ENCODE data around the gene MUC6. TPM values are rescaled to one million over a fixed set of nuclear protein-coding genes. Genes with fewer than 3 reads are reported as not detected.

MUC6 gene
- total RNA-seq, 2 experiments from 2014 or later, result not detected

DNA sequence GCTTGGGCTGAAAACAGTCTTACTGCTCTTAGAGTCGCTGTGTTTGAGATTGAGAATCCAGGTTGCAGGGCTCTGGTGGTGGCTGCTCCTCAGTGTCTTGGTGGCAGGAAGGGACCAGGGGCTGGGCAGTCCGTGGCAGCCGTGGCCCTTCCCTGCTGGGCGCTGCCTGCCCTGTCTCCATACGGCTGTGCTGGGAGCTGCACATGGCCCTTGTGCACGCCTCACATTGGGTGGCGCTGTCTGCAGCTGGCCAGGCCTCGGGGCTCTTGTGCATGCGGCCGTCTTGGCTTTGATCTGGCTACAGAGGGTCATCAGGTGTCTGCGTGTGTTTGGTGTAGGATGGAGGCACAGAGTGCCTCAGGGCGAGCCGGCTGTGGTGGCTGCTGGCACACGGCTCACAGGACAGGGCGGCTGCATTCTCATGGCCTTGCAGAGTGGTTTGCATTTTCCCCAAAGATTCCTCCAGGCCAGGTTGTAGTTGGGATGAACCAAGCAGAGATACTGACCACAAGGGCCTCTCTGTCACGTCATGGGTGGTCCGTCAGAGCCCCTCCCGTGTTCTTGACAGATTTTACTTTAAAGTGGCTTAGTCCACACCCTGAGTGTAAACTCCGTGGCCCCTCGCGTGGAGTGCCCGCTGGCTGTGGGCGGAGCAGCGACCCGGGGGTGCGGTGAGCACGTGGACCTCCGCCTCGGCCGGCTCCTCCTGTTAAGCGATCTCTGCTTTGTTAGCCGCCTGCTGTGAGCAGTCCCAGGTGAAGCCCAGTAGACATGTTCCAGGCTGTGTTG is 34.7 kb downstream of the MUC6 start:
- Mint-ChIP-seq H3K9me3 (no peaks in the 10 kb centered on the region), H3K4me1 (no peaks in the 10 kb centered on the region), H3K27ac (no peak overlapping the region), H3K36me3 (ENCODE audit: low read depth) (peaks cover 27% of the 10 kb centered on the region), H3K27me3 (no peaks in the 10 kb centered on the region), H3K4me3 (no peak overlapping the region)
- ChIA-PET POLR2A (no interaction called here), CTCF (no interaction called here)
- no peak for DNase-seq

DNA sequence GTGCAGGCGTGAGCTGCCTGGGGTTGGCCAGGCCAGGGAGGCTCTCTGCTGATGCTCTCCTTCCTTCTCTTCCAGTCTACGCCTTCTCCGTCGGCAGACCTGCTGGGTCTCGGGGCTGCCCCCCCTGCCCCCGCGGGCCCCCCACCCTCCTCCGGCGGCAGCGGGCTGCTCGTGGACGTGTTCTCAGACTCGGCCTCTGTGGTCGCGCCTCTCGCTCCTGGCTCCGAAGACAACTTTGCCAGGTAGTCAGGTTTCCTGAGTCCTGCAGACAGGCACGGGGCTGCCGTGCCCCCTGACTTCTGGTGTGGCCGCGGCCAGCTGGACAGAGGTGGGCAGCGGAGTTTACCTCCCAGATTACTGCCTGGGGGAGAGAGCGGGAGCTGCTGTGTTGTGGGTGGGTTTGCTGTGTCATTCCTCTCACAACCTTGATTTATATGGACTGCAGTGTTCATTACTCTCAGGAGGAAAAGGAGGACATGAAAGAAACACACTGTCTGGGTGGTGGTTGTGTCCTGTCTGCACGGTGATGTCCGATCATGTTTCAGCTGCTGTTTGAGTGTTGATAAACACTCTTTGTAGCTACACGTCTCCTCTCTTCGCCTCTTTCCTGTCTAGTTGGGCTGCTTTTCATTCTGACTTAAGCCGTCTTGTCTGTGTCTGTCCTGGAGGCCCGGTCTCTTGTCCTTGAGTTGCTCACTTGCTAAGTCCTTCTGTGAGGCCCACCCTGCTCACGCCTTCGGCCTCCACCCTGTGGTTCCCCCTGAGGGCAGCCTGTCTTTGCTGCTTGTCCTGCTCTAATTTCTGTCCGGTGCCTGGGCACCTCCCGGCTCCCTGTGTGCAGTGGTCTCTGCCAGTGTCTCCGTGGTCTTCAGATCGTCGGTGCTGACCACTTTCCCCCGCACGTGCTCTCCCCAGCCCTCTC is 35.9 kb downstream of the MUC6 start:
- Mint-ChIP-seq H3K4me1 (peaks cover 6% of the 10 kb centered on the region), H3K27me3 (no peaks in the 10 kb centered on the region), H3K27ac (no peak overlapping the region), H3K9me3 (no peaks in the 10 kb centered on the region), H3K4me3 (no peak overlapping the region), H3K36me3 (ENCODE audit: low read depth) (peaks cover 35% of the 10 kb centered on the region)
- no peak for DNase-seq
- ChIA-PET POLR2A (interaction anchor here (0.6 kb wide), 1 partner anchor 14 kb away, joined by 3 read pairs; no protein-coding TSS in a partner anchor), CTCF (no interaction called here)

DNA sequence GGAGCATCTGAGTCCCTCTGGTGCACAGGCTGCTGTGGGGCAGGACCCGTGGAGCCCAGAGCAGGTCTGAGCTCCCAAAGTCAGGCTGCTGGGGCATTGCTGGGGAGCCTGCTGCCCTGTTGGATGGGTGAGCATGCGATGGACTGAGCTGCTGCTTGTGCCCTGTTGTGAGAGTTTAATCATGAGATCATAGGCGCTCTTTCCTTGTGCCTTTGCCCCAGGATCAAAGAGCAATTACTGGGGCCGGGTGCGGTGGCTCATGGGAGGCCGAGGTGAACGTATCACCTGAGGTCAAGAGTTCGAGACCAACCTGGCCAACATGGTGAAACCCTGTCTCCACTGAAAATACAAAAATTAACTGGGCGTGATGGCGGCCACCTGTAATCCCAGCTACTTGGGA is 37.5 kb downstream of the MUC6 start:
- peaks cover 32% of the 10 kb centered on the region for H3K36me3 Mint-ChIP-seq (ENCODE audit: low read depth)
- ChIA-PET POLR2A (no interaction called here), CTCF (no interaction called here)
- H3K9me3 Mint-ChIP-seq, result no peaks in the 10 kb centered on the region
- no peak overlapping the region for H3K27ac Mint-ChIP-seq
- H3K4me1 Mint-ChIP-seq, result peaks cover 10% of the 10 kb centered on the region
- no peaks in the 10 kb centered on the region for H3K27me3 Mint-ChIP-seq
- H3K4me3 Mint-ChIP-seq, result no peak overlapping the region
- DNase-seq, result no peak

DNA sequence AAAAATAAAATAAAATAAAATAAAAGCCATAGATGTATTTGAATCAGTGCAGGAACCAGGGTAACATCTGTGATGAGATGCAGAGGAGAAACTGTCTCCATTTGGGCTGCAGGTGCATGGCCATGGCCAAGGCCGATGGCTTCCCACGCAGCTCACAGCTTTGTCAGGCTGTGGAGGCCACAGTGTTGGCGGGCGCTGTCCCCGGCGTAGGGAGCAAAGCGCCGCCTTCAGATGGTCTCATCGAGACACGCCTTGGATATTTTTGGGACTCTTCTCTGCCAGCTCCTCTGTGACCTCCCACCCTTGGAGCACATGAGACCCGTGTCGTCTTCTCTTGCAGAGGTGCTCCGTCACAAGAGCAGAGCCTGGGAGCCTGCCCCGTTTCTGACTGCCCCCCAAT is 38.6 kb downstream of the MUC6 start:
- Mint-ChIP-seq H3K27ac (no peak overlapping the region), H3K4me3 (no peak overlapping the region), H3K4me1 (peaks cover 10% of the 10 kb centered on the region), H3K9me3 (no peaks in the 10 kb centered on the region), H3K27me3 (no peaks in the 10 kb centered on the region), H3K36me3 (ENCODE audit: low read depth) (peaks cover 29% of the 10 kb centered on the region)
- CTCF ChIA-PET, result no interaction called here
- POLR2A ChIA-PET, result no interaction called here
- no peak for DNase-seq

DNA sequence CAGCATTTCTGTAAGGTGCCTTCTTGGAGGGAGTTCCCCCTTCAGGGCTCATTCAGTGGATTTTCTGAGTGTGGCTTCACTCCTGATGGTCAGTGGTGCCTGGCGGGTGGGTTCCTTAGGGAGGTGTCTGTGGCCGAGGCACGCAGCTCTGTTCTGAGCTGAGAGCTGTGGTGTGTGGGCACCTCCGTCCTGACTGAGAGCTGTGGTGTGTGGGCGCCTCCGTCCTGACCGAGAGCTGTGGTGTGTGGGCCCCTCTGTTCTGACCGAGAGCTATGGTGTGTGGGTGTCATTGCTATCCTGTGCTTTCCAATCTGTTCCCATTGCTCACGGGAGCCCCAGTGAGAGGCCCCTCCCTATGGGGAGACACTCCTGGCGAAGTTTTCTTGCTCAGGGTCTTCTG is 39.8 kb downstream of the MUC6 start:
- Mint-ChIP-seq H3K4me3 (no peak overlapping the region), H3K36me3 (ENCODE audit: low read depth) (peaks cover 27% of the 10 kb centered on the region), H3K9me3 (no peaks in the 10 kb centered on the region), H3K27ac (no peak overlapping the region), H3K27me3 (no peaks in the 10 kb centered on the region), H3K4me1 (peaks cover 10% of the 10 kb centered on the region)
- POLR2A ChIA-PET, result no interaction called here
- DNase-seq, result no peak
- CTCF ChIA-PET, result no interaction called here

DNA sequence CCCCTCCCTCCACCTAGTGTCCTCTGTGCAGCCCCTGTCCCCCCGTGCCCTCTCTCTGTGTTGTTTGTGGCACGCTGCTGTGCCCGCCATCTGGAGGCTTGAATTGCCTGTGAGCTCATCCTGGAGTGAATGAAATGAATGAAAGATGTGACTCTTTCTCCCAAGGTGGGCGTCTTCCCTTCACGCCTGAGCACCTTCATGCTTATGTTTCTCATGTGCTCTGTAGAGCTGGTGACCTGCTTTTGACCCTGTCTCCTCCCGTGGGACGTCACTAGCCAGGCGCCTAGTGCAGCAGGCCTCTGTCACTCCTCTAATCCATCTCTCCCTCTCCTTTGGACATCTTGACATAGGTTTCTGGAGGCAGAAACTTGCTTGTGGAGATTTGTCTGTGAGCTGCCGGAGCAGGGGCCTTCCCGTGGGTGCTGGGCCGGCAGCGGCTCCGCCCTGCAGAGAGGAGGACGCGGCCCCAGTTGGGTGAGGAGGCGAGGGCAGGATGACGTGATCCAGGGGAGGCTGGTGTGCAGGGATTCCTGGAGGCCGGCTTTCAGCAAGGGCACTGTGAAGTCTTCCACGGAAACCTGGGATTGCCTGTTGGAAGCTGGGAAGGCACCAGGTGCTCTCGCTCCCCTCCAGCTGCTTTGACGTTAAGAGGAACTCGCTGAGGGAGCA is 40.6 kb downstream of the MUC6 start:
- Mint-ChIP-seq H3K4me1 (peaks cover 10% of the 10 kb centered on the region), H3K36me3 (ENCODE audit: low read depth) (peaks cover 20% of the 10 kb centered on the region), H3K9me3 (no peaks in the 10 kb centered on the region), H3K27ac (peak overlapping the region; percentile 68), H3K27me3 (no peaks in the 10 kb centered on the region), H3K4me3 (no peak overlapping the region)
- CTCF ChIA-PET, result no interaction called here
- POLR2A ChIA-PET, result no interaction called here
- DNase-seq, result no peak

DNA sequence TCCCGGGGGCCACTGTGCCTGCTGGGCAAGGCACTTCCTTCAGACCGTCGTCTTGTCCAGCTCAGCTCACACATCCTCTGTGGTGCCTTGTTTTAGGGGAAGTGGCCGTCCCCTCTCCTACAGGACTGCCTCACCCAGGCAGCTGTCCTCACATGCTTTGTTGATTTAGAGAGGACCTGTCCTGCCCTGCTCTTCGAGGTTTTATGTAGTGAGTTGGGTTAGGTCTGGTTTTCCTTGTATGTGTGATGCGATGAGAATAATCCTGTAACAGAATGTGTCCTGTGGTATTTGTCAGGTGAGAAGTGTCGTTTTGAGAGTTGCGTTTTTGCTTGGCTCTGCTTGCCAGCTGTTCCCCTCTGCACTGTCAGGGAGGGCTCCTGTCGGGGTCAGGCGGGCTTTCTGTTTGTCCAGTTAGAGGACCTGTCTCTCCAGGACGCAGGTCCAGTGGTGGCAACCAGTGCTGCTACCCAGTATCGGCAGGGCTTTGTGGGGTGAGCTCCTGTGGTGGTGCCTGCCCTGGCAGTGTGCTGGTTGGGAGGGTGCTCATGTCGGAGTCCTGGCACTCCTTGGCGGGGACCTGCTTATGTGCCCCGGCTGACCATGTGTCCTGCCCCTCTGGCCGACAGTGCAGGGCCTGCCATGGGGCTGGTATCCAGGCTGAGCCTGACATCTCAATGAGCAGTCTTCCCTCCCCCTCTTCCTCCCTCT is 41.3 kb downstream of the MUC6 start:
- Mint-ChIP-seq H3K36me3 (ENCODE audit: low read depth) (peaks cover 20% of the 10 kb centered on the region), H3K9me3 (no peaks in the 10 kb centered on the region), H3K4me1 (peaks cover 10% of the 10 kb centered on the region), H3K27ac (peak overlapping the region; percentile 36), H3K27me3 (no peaks in the 10 kb centered on the region), H3K4me3 (no peak overlapping the region)
- no peak for DNase-seq
- CTCF ChIA-PET, result no interaction called here
- POLR2A ChIA-PET, result no interaction called here

DNA sequence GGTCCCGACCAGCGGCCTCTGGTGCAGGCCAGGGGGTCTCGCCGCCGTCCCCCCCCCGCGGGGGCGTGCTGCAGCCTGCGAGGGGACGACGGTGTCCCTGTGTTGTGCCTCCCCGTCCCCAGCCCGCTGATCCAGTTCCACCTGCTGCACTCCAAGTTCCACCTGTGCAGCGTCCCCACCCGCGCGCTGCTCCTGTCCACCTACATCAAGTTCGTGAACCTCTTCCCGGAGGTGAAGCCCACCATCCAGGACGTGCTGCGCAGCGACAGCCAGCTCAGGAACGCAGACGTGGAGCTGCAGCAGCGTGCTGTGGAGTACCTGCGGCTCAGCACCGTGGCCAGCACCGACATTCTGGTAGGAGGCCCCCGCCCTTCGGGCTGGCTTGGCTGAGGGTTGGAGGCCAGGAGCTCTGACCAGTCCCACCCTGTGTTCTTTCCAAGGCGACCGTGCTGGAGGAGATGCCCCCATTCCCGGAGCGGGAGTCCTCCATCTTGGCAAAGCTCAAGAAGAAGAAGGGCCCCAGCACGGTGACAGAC is 42.8 kb downstream of the MUC6 start:
- Mint-ChIP-seq H3K27ac (no peak overlapping the region), H3K27me3 (no peaks in the 10 kb centered on the region), H3K4me3 (no peak overlapping the region), H3K36me3 (ENCODE audit: low read depth) (peaks cover 31% of the 10 kb centered on the region), H3K9me3 (no peaks in the 10 kb centered on the region), H3K4me1 (peaks cover 10% of the 10 kb centered on the region)
- no peak for DNase-seq
- CTCF ChIA-PET, result no interaction called here
- POLR2A ChIA-PET, result no interaction called here

DNA sequence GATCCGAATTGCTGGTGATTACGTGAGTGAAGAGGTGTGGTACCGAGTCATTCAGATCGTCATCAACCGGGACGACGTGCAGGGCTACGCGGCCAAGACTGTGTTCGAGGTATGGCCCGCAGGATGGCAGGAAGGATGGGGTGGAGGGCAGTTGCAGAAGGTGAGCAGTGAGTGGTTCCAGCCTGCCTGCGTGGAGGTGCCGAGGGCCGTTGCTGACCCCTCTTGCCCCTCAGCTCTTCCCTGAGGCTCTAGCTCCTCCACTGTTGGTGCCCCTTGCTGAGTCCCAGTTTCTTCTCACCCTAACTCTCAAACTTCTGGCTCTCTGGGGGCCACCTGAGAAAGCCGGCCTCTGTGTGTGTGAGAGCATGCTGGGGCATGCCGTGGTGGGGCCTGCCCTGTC is 43.9 kb downstream of the MUC6 start:
- H3K27me3 Mint-ChIP-seq, result no peaks in the 10 kb centered on the region
- H3K36me3 Mint-ChIP-seq (ENCODE audit: low read depth), result peaks cover 37% of the 10 kb centered on the region
- ChIA-PET POLR2A (no interaction called here), CTCF (no interaction called here)
- no peak overlapping the region for H3K4me3 Mint-ChIP-seq
- no peaks in the 10 kb centered on the region for H3K9me3 Mint-ChIP-seq
- DNase-seq, result no peak
- H3K4me1 Mint-ChIP-seq, result peaks cover 10% of the 10 kb centered on the region
- no peak overlapping the region for H3K27ac Mint-ChIP-seq

DNA sequence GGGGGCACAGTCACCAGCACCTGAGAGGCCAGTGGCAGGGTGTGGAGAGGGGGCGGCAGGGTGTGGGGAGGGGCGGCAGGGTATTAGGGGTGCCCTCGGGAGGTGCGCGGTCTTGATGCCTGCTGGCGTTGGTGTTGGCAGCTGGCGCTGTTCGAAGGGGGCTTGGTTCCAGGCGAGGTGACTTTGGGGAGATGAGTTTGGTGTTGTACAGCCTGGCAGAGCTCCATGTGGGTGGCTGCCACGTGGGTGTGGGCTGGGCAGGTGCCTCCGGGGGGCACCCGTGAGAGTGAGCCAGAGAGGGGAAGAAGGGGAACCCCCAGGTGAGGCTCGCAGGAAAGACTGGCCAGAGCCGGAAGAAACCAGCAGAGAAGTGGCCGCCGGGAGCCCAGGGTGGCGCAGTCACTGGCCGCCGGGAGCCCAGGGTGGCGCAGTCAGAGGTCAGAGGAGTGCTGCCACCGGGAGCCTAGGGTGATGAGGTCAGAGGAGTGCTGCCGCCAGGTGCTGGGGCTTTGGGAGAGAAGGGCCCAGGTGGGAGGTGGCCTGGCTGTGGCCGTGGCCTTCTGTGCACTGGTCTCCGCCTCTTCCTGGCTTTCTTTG is 44.7 kb downstream of the MUC6 start:
- peaks cover 10% of the 10 kb centered on the region for H3K4me1 Mint-ChIP-seq
- peaks cover 37% of the 10 kb centered on the region for H3K36me3 Mint-ChIP-seq (ENCODE audit: low read depth)
- no peak overlapping the region for H3K4me3 Mint-ChIP-seq
- no peak for DNase-seq
- POLR2A ChIA-PET, result no interaction called here
- H3K9me3 Mint-ChIP-seq, result no peaks in the 10 kb centered on the region
- no peaks in the 10 kb centered on the region for H3K27me3 Mint-ChIP-seq
- H3K27ac Mint-ChIP-seq, result no peak overlapping the region
- CTCF ChIA-PET, result no interaction called here

DNA sequence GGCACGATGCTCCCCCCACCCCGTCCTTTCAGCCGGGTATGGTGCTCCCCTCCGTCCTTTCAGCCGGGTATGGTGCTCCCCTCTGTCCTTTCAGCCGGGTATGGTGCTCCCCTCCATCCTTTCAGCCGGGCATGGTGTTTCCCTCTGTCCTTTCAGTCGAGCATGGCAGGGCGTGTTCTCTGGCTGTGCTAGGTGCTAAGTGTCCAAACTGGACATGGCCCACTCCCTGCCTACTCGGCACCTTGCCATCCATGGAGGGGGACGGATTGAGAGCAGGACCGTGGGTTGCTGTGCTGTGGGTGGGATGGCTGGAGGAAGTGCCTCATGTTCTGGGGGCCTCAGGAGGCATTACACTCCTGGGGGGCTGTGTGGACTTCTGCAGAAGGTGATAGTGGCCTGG is 45.5 kb downstream of the MUC6 start:
- ChIA-PET POLR2A (no interaction called here), CTCF (no interaction called here)
- DNase-seq, result no peak
- Mint-ChIP-seq H3K4me1 (peaks cover 8% of the 10 kb centered on the region), H3K27me3 (no peaks in the 10 kb centered on the region), H3K4me3 (no peak overlapping the region), H3K9me3 (no peaks in the 10 kb centered on the region), H3K36me3 (ENCODE audit: low read depth) (peaks cover 35% of the 10 kb centered on the region), H3K27ac (no peak overlapping the region)

DNA sequence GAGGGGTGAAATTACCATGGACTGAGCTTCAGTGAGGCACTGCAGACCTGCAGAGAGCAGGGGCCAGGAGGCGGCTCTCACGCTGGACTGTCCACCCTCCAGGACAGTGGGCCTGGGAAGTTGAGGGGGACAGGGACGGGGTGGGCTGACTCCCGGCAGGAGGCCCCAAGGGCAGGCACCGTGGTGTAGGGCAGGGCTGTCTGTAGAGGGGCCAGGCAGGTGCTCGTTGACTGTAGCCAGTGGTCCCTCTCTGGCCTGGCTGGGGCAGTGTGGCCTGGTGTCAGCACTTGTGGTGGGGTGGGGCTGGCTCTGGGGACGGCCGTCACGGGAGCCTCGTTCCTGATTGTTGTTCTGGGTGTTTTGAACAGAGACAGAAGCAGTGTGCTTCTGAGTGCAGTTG is 46.4 kb downstream of the MUC6 start:
- no peak overlapping the region for H3K4me3 Mint-ChIP-seq
- no peaks in the 10 kb centered on the region for H3K9me3 Mint-ChIP-seq
- DNase-seq, result no peak
- peaks cover 3% of the 10 kb centered on the region for H3K4me1 Mint-ChIP-seq
- ChIA-PET CTCF (no interaction called here), POLR2A (no interaction called here)
- H3K36me3 Mint-ChIP-seq (ENCODE audit: low read depth), result peaks cover 32% of the 10 kb centered on the region
- no peak overlapping the region for H3K27ac Mint-ChIP-seq
- no peaks in the 10 kb centered on the region for H3K27me3 Mint-ChIP-seq
